Measurements from ENCODE around the gene VEZF1. TPM values are rescaled to one million over a fixed set of nuclear protein-coding genes. Genes with fewer than 3 reads are reported as not detected.

Gene VEZF1
- total RNA-seq, 1 donor from 2014 or later: 43.9 TPM

DNA sequence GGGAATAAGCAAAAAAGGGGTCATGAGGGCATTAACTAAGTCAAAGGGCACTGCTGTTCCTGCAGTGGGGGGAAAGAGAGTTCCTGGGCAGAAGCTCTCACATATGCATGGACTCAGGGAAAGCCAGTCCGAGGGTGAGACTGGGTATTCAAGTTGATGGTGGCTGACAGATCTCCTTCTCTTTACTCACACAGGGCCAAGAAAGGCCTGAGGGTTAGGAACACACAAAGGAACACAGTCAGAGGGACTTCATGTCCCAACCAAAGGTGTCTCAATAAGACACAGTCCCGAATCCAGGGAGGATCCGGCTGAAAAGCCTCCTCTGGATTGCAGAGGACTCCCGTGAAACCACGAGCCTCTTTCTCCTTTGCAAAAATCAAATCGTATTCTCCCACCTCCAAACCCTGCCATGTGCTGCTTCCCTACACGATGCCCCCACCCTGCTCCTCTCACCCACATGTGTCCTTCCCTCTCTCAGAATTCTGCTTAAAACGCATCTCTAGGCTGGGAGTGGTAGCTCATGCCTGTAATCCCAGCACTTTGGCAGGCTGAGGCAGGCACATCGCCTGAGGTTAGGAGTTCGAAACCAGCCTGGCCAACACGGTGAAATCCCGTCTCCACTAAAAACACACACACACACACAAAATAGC lies 56.4 kb downstream of the VEZF1 start:
- intact Hi-C loops (cut with micrococcal nuclease): no loop called here

DNA sequence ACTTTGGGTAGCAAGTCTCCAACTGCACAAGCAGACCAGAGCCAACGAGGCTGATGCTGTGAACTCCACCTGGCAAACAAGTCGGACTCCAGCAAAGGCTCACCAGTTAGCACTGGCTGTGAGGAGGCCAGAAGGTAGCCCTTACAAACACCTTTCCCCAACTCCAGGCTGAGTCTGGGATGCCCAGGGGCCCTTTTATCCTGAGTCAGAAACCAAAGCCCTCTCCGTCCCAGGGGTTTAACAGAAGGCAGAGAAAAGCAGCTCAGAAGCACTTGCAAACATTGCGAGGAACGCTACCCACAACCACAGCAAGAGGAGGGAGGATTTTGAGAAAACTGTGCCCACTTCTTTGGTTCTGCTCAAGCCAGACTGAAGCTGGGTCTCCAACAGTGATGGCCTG lies 57.8 kb downstream of the VEZF1 start:
- intact Hi-C loops (cut with micrococcal nuclease): no loop called here

DNA sequence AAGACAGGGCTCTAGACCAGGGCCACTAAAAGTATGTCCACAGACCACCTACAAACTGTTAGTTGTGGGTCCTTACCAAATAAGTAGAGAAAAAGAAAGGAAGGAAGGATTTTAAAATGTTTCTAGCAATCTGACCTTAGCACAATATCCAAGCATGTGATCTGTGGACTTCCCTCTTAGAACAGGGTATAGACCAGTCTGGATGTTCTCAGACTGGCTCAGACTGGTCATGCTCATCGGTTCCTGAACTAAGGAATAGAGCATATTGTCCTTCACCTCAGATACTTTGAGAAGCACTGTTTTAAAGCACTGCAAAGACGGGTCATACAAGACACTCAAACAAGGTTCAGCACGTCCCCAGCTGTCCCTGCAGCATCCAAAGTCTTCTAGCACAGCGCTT lies 58.7 kb downstream of the VEZF1 start:
- intact Hi-C loops (cut with micrococcal nuclease): no loop called here

DNA sequence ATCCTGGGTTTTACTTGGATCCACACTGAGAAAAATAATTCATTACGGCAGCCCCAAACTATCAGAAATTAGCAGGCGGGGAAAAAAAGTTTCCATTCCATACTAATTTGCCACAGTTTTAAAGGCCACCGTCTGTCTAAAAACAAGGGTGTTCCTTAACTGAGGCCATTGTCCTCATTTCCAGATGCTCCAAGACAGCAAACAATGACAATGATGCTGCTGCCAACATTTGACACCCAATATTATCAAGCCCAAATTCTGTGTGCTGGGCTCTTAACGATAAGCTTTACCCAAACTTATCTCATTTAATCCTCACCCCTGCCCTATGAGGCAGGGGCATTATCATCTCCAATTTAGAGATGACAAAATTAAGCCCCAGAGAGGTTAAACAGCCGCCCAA lies 59.1 kb downstream of the VEZF1 start:
- intact Hi-C loops (cut with micrococcal nuclease): no loop called here

DNA sequence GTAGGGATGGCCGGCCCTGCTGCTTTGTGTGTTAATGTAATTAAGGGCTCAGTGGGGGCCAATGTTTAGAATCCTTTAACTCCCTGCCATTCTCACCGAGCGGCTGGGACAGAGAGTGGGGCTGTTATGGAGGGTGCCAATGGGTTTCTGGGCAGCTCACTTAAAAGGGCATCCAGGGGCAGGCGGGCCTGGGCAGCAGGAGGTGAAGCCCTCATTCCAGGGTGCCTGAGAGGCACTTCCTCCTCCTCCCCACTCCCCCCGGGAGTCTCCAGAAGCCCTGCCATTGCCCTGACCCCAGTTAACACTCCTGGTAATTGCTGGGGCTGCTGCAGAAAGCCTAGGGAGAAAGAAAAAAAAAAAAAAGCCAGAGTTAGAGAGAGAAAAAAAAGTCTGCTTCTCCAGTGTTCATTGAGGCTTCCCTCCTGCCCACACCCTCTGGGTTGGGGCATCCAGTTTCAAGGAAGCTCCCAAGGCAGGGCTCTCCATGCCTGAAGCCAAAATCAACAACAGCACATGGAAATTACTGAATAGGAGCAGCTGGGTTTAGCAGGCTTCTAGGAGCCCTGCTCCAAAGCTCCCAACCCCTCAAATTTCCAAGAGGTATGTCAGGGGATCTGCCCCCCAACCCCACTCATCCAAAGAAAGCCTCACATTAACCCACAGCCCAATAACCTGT lies 60.9 kb downstream of the VEZF1 start:
- intact Hi-C loops (cut with micrococcal nuclease): no loop called here

DNA sequence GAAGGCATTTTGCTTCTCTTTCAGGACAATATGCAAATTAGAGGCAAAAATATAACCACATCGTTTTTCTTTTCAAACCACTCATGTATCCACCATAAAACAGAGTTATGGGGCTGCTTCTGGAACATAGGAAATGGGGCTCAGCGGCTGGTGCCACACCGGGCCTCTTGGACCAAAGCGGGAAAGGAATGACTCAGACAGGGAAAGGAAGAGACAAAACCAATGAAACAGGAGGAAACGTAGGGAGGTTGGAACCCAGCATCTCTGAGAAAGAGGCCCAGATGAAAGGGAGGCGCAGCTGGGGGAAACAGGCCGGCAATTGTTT lies 61.4 kb downstream of the VEZF1 start:
- intact Hi-C loops (cut with micrococcal nuclease): no loop called here

DNA sequence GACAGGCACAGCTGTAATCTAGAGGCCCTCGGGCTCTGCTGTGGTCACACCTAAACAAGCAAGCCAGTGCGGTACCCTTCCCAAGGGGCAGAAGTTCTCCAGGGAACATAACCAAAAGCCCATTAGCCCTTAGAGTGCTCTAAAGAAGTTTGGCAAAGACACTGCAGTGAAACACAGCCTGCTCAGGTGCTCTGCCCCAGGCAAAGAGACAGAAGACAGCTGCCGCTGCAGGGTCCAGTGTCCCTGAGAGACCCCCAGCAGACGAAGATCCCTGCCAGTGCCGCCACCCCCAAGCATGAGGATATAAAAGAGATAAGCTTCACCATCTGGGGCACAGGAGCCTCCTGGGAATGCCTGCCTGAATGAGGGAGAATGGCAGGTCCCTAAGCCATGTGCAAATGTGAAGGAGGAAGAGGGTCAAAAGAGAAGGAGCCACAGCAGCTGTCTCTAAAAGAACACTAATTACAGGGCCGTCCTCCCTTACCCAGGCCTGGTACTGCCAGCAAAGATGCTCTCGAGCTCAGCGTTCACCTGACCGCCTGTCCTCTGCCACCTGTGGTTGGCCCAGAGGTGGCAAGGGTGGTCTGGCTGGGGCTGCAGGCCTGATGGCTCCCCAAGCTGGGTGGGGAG lies 62.6 kb downstream of the VEZF1 start:
- intact Hi-C loops (cut with micrococcal nuclease): no loop called here

DNA sequence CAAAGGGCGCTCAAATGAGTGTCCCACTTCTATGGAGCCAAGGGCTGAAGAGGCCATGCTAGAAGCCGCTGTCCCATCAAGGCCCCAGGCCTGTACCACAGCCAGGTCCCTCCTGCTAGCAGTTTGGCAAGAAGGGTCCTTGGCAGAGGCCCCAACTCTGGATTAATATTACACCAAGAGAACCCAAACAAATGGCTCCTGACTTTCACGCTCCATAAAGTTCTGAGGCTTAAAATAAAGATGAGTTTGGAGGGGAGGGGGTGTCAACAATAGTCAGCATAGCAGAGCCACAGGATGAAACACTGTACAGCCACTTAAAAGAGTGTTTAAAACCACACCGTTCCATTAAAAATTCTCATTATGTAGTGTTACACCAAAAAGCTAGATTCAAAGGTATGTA lies 63.4 kb downstream of the VEZF1 start:
- intact Hi-C loops (cut with micrococcal nuclease): no loop called here

Other genes with a start within 250 kb of the VEZF1 start
- not detected in 2 replicates for gene CCDC182, start 243.0 kb downstream of the VEZF1 start, total RNA-seq
- gene MRPS23, start 138.2 kb downstream of the VEZF1 start, total RNA-seq: 40.5 and 42.3 TPM in 2 replicates
- gene CUEDC1, start 32.8 kb downstream of the VEZF1 start, total RNA-seq: 0.29 and 0.41 TPM in 2 replicates
- gene SRSF1, start 19.0 kb upstream of the VEZF1 start, total RNA-seq: 357 and 368 TPM in 2 replicates
- gene DYNLL2, start 95.2 kb upstream of the VEZF1 start, total RNA-seq: 31.0 and 31.9 TPM in 2 replicates
- 0.47 and 0.66 TPM in 2 replicates for gene OR4D1, start 160.1 kb upstream of the VEZF1 start, total RNA-seq
- gene OR4D2, start 178.7 kb upstream of the VEZF1 start, total RNA-seq: not detected in 2 replicates
- gene EPX, start 204.5 kb upstream of the VEZF1 start, total RNA-seq: not detected in 2 replicates
- 15.6 and 17.4 TPM in 2 replicates for gene MKS1, start 231.0 kb upstream of the VEZF1 start, total RNA-seq

All from T-helper 1 cell treated with Interleukin-12 subunit alpha and Interleukin-12 subunit beta and Interleukin-4 antibody, amounts not matched to agents 30 ng/mL and 1 ng/mL, for 36 hours (primary cell).